B cell (primary cell): Measurements from ENCODE around the gene SRP19. TPM values are rescaled to one million over a fixed set of nuclear protein-coding genes. Genes with fewer than 3 reads are reported as not detected.

ENCODE experiments used
- ATAC-seq: fragments of 200-7000 bp; cut with Tn5 transposase; one replicate; pipeline ENCODE4 v1.10.0; 2021; ENCODE audit warnings: low read depth, mild to moderate bottlenecking, moderate number of reproducible peaks, moderate library complexity
- CTCF ChIA-PET: fragments of 350-600 bp; sonication (Branson Sonifier 250); formaldehyde crosslinking; loops from one replicate; lab custom pipeline; 2021; ENCODE audit warnings: antibody characterized with exemption, inconsistent platforms; lab: Charles Lee
- POLR2A ChIA-PET: fragments of 350-600 bp; sonication (Branson Sonifier 250); formaldehyde crosslinking; loops from one replicate; lab custom pipeline; 2021; ENCODE audit warnings: antibody characterized with exemption; lab: Charles Lee
- DNase-seq: peaks from one replicate; pipeline ENCODE4 v3.0.0; 2013
- H2AFZ ChIP-seq: 2 replicates; pipeline ENCODE4 v1.6.1; 2012; ENCODE audit warnings: mild to moderate bottlenecking, low read depth, low read length; ENCODE audit not compliant: insufficient read depth, poor library complexity, severe bottlenecking
- H3K27ac ChIP-seq, 2 donors: 1 replicate in 1 of 2; 2 replicates in 1 of 2; pipeline ENCODE4 v1.5.1; 2012 to 2013; ENCODE audit warnings: low read length in 2 of 2, mild to moderate bottlenecking in 2 of 2, moderate library complexity in 1 of 2
- H3K27me3 ChIP-seq, 4 experiments: fragments of 200-600 bp in 1 of 4; sonication (generic) in 1 of 4; replicated peaks in 1 of 4; 1 replicate in 2 of 4; 2 replicates in 2 of 4; pipeline versions ENCODE4 v1.6.1 to v1.7.0; 2013 to 2016; ENCODE audit warnings: low read length in 3 of 4, mild to moderate bottlenecking in 2 of 4, mixed read lengths in 1 of 4, moderate library complexity in 1 of 4; ENCODE audit not compliant: insufficient read depth in 4 of 4, control insufficient read depth in 3 of 4; ENCODE audit errors: control extremely low read depth in 1 of 4
- H3K36me3 ChIP-seq, 2 experiments: replicated peaks in 1 of 2; 1 replicate in 1 of 2; 2 replicates in 1 of 2; pipeline versions ENCODE4 v1.6.1 to v1.7.1; 2013; ENCODE audit warnings: low read length in 1 of 2; ENCODE audit not compliant: insufficient read depth in 2 of 2, control insufficient read depth in 1 of 2; ENCODE audit errors: control extremely low read depth in 1 of 2, extremely low read depth in 1 of 2
- H3K4me1 ChIP-seq, 2 donors: fragments of 200-600 bp in 1 of 2; sonication (generic) in 1 of 2; 1 replicate in 1 of 2; 2 replicates in 1 of 2; pipeline versions ENCODE4 v1.5.1 to v1.6.1; 2013 to 2017; ENCODE audit warnings: low read length in 2 of 2; ENCODE audit not compliant: control insufficient read depth in 2 of 2, insufficient read depth in 2 of 2
- H3K4me2 ChIP-seq: replicated peaks from 2 replicates; pipeline ENCODE3; 2012; ENCODE audit warnings: mild to moderate bottlenecking, low read depth, low read length; ENCODE audit not compliant: poor library complexity, severe bottlenecking
- H3K4me3 ChIP-seq, 5 experiments: fragments of 200-600 bp in 1 of 5; sonication (generic) in 1 of 5; 1 replicate in 3 of 5; 2 replicates in 2 of 5; pipeline versions ENCODE4 v1.5.1 to v1.7.0; 2011 to 2016; ENCODE audit warnings: low read length in 4 of 5, mild to moderate bottlenecking in 4 of 5, low read depth in 2 of 5, control low read depth in 1 of 5, moderate library complexity in 1 of 5; ENCODE audit not compliant: insufficient read depth in 1 of 5; ENCODE audit errors: control extremely low read depth in 1 of 5, extremely low read depth in 1 of 5
- H3K79me2 ChIP-seq: fragments of 200-600 bp; sonication (generic); one replicate; pipeline ENCODE4 v1.6.0; 2016; ENCODE audit warnings: low read length; ENCODE audit not compliant: control insufficient read depth, insufficient read depth
- H3K9ac ChIP-seq: fragments of 200-600 bp; sonication (generic); 2 replicates; pipeline ENCODE4 v1.6.1; 2017; ENCODE audit warnings: mild to moderate bottlenecking, low read length, moderate library complexity
- H3K9me3 ChIP-seq, 3 donors: one replicate each; pipeline versions ENCODE4 v1.6.1 to v1.7.1; 2013; ENCODE audit warnings: low read length in 2 of 3; ENCODE audit not compliant: control insufficient read depth in 2 of 3, insufficient read depth in 1 of 3; ENCODE audit errors: control extremely low read depth in 1 of 3
- H4K20me1 ChIP-seq: 2 replicates; pipeline ENCODE4 v1.6.0; 2012; ENCODE audit warnings: mild to moderate bottlenecking, low read length; ENCODE audit not compliant: insufficient read depth, control insufficient read depth, poor library complexity, severe bottlenecking
- H3K27ac Mint-ChIP-seq: one replicate; pipeline ENCODE4 v1.8.0; 2021; ENCODE audit warnings: mixed read lengths
- H3K27me3 Mint-ChIP-seq: one replicate; pipeline ENCODE4 v1.8.0; 2021; ENCODE audit warnings: mixed read lengths
- H3K4me1 Mint-ChIP-seq: one replicate; pipeline ENCODE4 v1.8.0; 2021; ENCODE audit warnings: mixed read lengths
- H3K4me3 Mint-ChIP-seq: one replicate; pipeline ENCODE4 v1.8.0; 2021; ENCODE audit warnings: mixed read lengths
- H3K9me3 Mint-ChIP-seq: one replicate; pipeline ENCODE4 v1.8.0; 2022; ENCODE audit warnings: mixed read lengths; ENCODE audit not compliant: insufficient read depth
- CTCF ChIP-seq: fragments of 200-600 bp; IDR thresholded peaks from one replicate; pipeline ENCODE4 v1.8.0; 2022; ENCODE audit warnings: antibody characterized with exemption, mild to moderate bottlenecking
- EZH2 ChIP-seq: IDR thresholded peaks from 2 replicates; pipeline ENCODE4 v1.6.1; 2012; ENCODE audit warnings: borderline replicate concordance, low read depth, mild to moderate bottlenecking, moderate library complexity, low read length; ENCODE audit not compliant: insufficient read depth, poor library complexity, severe bottlenecking
- WGBS: methylation state at CpG from one replicate; pipeline ENCODE4 v1.1.5; 2013; ENCODE audit warnings: missing lambda C conversion rate; ENCODE audit not compliant: insufficient coverage; 5-methylcytosine and 5-hydroxymethylcytosine counted together
- intact Hi-C: fragments of 100-400 bp; cut with micrococcal nuclease; formaldehyde crosslinking; loops from one replicate; pipeline ENCODE4 v1.10.0; 2022
- polyA plus RNA-seq: library from polyadenylated mRNA; depleted of rRNA; stranded (reverse); fragments of >200 nt; gene quantifications from 2 replicates; pipeline ENCODE4 v1.2.3, GENCODE V29; 2012
- total RNA-seq, 2 donors: library from RNA; stranded (reverse); fragments of 120-200 nt in 1 of 2; gene quantifications; 1 replicate in 1 of 2; 2 replicates in 1 of 2; pipeline versions ENCODE4 v1.2.3 to v1.2.4, GENCODE V29; 2013 to 2022

SRP19 gene
- total and polyA plus RNA-seq, 2 donors (not counting 1 experiment from before 2014, with no cell fraction given): 17.7 to 41.5 TPM

DNA sequence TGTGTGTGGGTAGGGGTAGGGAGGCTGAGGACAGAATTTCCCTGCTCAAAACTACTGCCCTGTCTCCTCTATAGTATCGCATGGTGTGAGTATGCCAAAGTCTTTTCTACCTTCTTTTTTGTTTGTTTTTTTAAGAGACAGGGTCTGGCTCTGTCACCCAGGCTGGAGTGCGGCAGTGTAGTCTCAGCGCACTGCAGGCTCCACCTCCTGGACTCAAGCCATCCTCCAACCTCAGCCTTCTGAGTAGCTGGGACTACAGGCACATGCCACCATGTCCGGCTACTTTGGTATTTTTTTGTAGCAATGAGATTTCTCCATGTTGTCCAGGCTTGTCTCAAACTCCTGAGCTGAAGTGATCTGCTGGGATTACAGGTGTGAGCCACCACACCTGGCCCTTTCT is 2.5 kb downstream of the SRP19 start:
- Mint-ChIP-seq H3K4me1 (peaks cover 30% of the 10 kb centered on the region), H3K27ac (peak overlapping the region; percentile 32), H3K4me3 (no peak overlapping the region), H3K27me3 (peaks cover 4% of the 10 kb centered on the region), H3K9me3 (no peaks in the 10 kb centered on the region)
- ChIA-PET CTCF (interaction anchor here (1.1 to 1.8 kb wide), 2 partner anchors 18 to 106 kb away, joined by 3 to 4 read pairs; no protein-coding TSS in a partner anchor), POLR2A (no interaction called here)
- intact Hi-C loops: loop anchor here (5.0 kb wide), 2 partner anchors 341 to 649 kb away; partner anchors contain the start of gene YTHDC2
- H2AFZ ChIP-seq: no peak overlapping the region
- H3K79me2 ChIP-seq: peaks cover 39% of the 10 kb centered on the region
- no peaks in the 10 kb centered on the region for H3K9me3 ChIP-seq
- 100% methylated on average over 2 of the region's 4 CpGs for whole genome bisulfite sequencing
- H3K4me3 ChIP-seq: no peak overlapping the region
- H3K9ac ChIP-seq: no peak overlapping the region
- H3K27me3 ChIP-seq: no peaks in the 10 kb centered on the region
- no peak overlapping the region for H3K27ac ChIP-seq
- H3K4me1 ChIP-seq: peaks cover 17 to 19% of the 10 kb centered on the region in 2 donors
- H3K4me2 ChIP-seq: no peak overlapping the region
- peaks cover 9 to 32% of the 10 kb centered on the region in 2 experiments for H3K36me3 ChIP-seq
- H4K20me1 ChIP-seq: peaks cover 9% of the 10 kb centered on the region
- ATAC-seq: no peak
- no peak for TF ChIP-seq EZH2
- TF ChIP-seq CTCF: no peak
- DNase-seq: no peak

DNA sequence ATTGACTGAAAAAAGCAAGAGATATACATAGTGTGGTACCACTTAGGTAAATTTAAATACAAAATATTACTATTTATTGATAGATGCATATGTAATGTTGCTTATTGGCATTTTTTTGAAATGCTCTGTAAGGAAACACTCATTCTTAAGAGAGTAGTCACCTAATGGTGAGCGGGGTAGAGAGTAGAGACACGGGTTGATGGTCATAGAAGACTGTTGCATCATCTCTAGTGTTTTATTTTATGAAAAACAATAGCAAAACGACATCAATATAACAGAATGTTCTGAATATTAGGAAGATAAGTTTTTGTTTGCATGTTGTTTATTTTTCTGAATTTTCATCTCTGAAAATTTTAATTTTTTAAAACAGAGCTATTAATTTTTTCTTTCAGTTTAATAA is 4.0 kb downstream of the SRP19 start:
- no peak for ATAC-seq
- no peaks in the 10 kb centered on the region for H3K27me3 Mint-ChIP-seq
- Histone ChIP-seq H3K27ac (no peak overlapping the region), H3K4me2 (no peak overlapping the region), H3K4me1 (peaks cover 17 to 19% of the 10 kb centered on the region in 2 donors), H3K4me3 (no peak overlapping the region), H3K79me2 (peaks cover 39% of the 10 kb centered on the region), H4K20me1 (peaks cover 16% of the 10 kb centered on the region), H3K36me3 (peaks cover 12 to 45% of the 10 kb centered on the region in 2 experiments), H3K9ac (no peak overlapping the region), H2AFZ (no peak overlapping the region), H3K9me3 (no peaks in the 10 kb centered on the region), H3K27me3 (no peaks in the 10 kb centered on the region)
- DNase-seq: no peak
- H3K27ac Mint-ChIP-seq: no peak overlapping the region
- peaks cover 28% of the 10 kb centered on the region for H3K4me1 Mint-ChIP-seq
- no CpG with 5 or more reads among the region's 3 CpGs for WGBS
- H3K4me3 Mint-ChIP-seq: no peak overlapping the region
- intact Hi-C loops: no loop called here
- H3K9me3 Mint-ChIP-seq: no peaks in the 10 kb centered on the region
- TF ChIP-seq EZH2 (no peak), CTCF (no peak)
- ChIA-PET POLR2A (no interaction called here), CTCF (no interaction called here)
